Measurements from ENCODE around the gene SSC5D. TPM values are rescaled to one million over a fixed set of nuclear protein-coding genes. Genes with fewer than 3 reads are reported as not detected.

The SSC5D gene
- total RNA-seq, 1 experiment from 2014 or later = 3.2 TPM

DNA sequence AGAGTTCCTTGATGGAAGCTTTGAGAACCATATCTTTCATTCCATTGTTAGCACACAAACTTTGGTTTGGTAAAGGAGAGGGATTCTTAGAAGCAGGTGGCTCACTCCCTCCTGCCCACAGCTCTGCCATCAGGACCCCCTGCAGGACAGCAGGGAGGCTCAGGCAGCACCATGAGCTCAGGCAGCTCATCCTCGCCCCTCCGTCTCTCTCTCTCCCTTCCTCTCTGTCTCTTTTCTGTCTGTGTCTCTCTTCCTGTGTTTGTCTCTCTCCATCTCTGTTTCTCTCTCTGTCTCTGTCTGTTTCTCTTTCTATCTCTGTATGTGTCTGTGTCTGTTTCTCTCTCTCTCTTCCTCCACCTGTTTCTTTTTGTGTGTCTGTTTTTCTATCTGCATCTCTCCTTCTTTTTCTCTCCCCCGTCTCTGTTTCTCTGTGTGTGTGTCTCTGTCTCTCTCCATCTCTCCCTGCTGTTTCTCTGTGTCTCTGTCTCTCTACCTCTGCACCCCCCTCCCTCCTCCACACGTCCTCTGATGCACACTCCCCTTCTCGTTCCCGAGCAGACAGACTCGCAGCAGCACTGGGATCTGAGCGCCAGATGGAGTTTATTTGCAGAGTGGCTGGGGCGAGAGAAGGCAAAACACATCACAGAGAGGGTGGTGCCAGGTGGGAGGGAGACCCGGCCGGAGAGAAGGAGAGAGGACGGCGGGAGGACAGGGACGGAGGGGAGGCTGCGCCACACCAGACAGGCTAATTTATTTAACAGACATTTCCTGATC lies 40.0 kb downstream of the SSC5D start:
- Histone ChIP-seq H3K56ac (ENCODE audit: insufficient read length, low read depth, low read length) (no peak overlapping the region), H3K4ac (ENCODE audit: low read depth, low read length) (no peak overlapping the region), H3K23ac (ENCODE audit: insufficient read length, low read depth, low read length) (no peak overlapping the region), H3K27me3 (ENCODE audit: insufficient read depth, low read length) (no peaks in the 10 kb centered on the region), H3K9me3 (ENCODE audit: control insufficient read depth, low read depth, low read length) (no peaks in the 10 kb centered on the region), H4K8ac (replicated peaks; ENCODE audit: insufficient read length, low read depth, low read length) (no peak overlapping the region), H2BK20ac (ENCODE audit: low read depth, low read length, poor library complexity, severe bottlenecking) (no peak overlapping the region), H3K27ac (ENCODE audit: insufficient read length, low read depth, low read length) (no peak overlapping the region), H2BK12ac (ENCODE audit: insufficient read length, low read depth, low read length) (no peak overlapping the region), H2AK5ac (ENCODE audit: insufficient read length, low read length) (no peak overlapping the region), H3K9ac (ENCODE audit: extremely low read depth, insufficient read length, low read length) (no peak overlapping the region), H4K20me1 (ENCODE audit: control insufficient read depth, insufficient read depth, insufficient read length) (no peaks in the 10 kb centered on the region), H3K4me2 (ENCODE audit: insufficient read depth, insufficient read length, low read length) (no peak overlapping the region), H3T11ph (ENCODE audit: low read length) (no peak overlapping the region), H4K5ac (ENCODE audit: insufficient read length, low read depth, low read length) (no peak overlapping the region), H2AFZ (ENCODE audit: low read length) (no peak overlapping the region), H3K14ac (ENCODE audit: insufficient read depth, low read length) (no peak overlapping the region), H3K18ac (ENCODE audit: insufficient read length, low read depth, low read length) (no peak overlapping the region), H4K91ac (ENCODE audit: insufficient read length, low read depth, low read length) (no peak overlapping the region), H3K79me1 (ENCODE audit: insufficient read depth, low read depth, low read length, poor library complexity, severe bottlenecking) (no peaks in the 10 kb centered on the region), H3K79me2 (ENCODE audit: insufficient read depth, low read length) (no peaks in the 10 kb centered on the region), H2BK5ac (ENCODE audit: insufficient read length, low read length) (no peak overlapping the region), H2BK120ac (ENCODE audit: low read depth, low read length, poor library complexity, severe bottlenecking) (no peak overlapping the region), H2BK15ac (ENCODE audit: low read depth, low read length) (no peak overlapping the region), H3K23me2 (ENCODE audit: insufficient read length, low read depth, low read length, poor library complexity, severe bottlenecking) (no peaks in the 10 kb centered on the region), H3K4me1 (ENCODE audit: insufficient read depth, low read length) (no peaks in the 10 kb centered on the region; the same call in 1 of the 2 replicates)
- Mint-ChIP-seq H3K36me3 (ENCODE audit: insufficient read depth in 1 of 3, low read depth in 3 of 3) (no peaks in the 10 kb centered on the region), H3K4me3 (no peak overlapping the region), H3K27ac (no peak overlapping the region), H3K9me3 (no peaks in the 10 kb centered on the region), H3K4me1 (no peaks in the 10 kb centered on the region; a peak in 1 of 4 replicates), H3K27me3 (ENCODE audit: low read depth) (peaks cover 4% of the 10 kb centered on the region; the same call in 1 of the 2 replicates)
- no peak for DNase-seq
- WGBS (ENCODE audit: extremely low coverage, insufficient read length, low lambda C conversion rate) = no CpG with 5 or more reads among the region's 15 CpGs
- TF ChIP-seq, protein P1, sequence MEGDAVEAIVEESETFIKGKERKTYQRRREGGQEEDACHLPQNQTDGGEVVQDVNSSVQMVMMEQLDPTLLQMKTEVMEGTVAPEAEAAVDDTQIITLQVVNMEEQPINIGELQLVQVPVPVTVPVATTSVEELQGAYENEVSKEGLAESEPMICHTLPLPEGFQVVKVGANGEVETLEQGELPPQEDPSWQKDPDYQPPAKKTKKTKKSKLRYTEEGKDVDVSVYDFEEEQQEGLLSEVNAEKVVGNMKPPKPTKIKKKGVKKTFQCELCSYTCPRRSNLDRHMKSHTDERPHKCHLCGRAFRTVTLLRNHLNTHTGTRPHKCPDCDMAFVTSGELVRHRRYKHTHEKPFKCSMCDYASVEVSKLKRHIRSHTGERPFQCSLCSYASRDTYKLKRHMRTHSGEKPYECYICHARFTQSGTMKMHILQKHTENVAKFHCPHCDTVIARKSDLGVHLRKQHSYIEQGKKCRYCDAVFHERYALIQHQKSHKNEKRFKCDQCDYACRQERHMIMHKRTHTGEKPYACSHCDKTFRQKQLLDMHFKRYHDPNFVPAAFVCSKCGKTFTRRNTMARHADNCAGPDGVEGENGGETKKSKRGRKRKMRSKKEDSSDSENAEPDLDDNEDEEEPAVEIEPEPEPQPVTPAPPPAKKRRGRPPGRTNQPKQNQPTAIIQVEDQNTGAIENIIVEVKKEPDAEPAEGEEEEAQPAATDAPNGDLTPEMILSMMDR (conservative IDR thresholded peaks at IDR 0.05) = no peak

Data from H9 (cell line).